HG03558 (cell line): ENCODE results near the gene PRR33.
"Not testable (repeated sequence)": the region's sequence is repeated elsewhere in the genome, so short reads cannot be mapped to it uniquely, and the experiment has no call there.

Experiments
- ATAC-seq: cut with Tn5 transposase; IDR thresholded peaks from one replicate; pipeline ENCODE4 v1.9.1; 2021; ENCODE audit warnings: moderate number of reproducible peaks; ENCODE audit not compliant: unreplicated experiment; ENCODE audit errors: extremely low read depth

PRR33 gene

GRCh38 chr11:1891831-1892115 is at the start of gene PRR33:
Gene PRR33 (minus strand): TSS chr11:1891895. CDS start chr11:1890584, 1,311 bp downstream.
- ATAC-seq = no peak

DNA sequence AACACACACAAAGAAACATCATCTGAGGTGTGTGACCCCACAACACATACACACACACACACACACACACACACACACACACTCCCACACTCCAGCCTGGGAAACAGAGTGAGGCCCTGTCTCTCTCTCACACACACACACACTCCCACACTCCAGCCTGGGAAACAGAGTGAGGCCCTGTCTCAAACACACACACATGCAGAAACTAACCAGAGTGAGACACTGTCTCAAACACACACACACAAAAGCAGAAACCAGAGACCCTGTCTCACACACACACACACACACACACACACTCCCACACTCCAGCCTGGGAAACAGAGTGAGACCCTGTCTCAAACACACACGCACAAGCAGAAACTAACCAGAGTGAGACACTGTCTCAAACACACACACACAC is 48.1 kb upstream of the PRR33 start:
- not testable (repeated sequence) for ATAC-seq

DNA sequence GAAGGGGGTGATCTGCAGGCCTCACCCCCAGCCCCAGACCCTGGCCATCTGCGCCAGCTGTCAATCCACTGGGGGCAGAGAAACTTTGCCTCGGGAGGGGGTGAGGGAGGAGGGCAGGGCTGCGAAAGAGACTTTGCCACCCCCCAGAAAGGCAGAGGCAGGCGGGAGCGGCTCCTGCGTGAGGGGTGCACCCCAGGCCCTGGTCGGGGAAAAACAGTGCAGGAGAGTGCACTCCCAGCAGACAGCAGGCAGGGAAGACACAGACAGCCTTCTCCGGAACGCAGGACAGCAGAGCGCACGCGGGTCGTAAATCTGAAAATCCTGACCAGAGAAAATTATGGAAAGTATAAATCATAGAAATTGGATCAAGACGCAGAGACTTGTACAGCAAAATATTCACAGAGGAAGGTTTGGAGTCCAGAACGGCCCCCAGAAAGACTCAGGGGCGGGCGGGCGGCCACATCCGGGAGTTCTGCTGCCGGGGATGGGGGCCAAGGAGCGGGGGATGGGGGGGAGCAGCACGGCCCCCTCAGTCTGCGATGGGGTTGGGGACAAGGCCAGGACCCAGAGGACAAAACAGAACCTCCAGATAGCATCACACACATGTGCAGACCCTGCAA is 47.4 kb upstream of the PRR33 start:
- ATAC-seq = no peak

DNA sequence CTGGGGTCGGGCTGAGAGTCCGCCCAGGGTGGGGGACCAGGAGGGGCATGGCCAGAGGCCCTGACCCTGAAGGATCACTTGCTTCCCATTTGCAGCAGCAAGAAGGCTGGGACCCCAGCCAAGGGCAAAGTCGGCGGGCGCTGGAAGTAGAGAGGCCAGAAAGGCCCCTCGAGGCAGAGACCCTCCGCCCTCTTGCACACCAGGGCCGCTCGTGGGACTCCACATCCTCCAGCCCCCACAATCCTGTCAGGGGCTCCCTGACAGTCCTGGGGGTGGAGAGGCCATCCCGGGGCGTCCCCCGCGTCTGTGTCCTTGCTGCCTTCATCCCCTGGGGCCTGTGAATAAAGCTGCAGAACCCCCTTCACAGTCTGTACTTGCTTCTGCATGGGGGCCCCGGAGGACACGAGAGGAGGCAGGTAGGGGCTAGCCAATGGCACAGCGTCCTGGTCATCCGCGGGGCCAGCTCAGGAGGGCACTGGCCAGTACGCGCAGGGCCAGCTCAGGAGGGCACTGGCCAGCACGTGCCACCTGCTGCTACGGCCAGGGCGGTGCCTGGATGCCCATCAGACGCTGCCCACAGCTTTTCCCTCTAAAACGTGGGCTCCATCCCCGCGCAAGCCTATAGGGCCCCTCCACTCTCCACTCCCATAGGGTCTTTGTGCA is 46.8 kb upstream of the PRR33 start:
- ATAC-seq = no peak

- ATAC-seq = no peak
Observed at GRCh38 chr11:1937616-1938342, 46.1 kb upstream of the PRR33 start.

DNA sequence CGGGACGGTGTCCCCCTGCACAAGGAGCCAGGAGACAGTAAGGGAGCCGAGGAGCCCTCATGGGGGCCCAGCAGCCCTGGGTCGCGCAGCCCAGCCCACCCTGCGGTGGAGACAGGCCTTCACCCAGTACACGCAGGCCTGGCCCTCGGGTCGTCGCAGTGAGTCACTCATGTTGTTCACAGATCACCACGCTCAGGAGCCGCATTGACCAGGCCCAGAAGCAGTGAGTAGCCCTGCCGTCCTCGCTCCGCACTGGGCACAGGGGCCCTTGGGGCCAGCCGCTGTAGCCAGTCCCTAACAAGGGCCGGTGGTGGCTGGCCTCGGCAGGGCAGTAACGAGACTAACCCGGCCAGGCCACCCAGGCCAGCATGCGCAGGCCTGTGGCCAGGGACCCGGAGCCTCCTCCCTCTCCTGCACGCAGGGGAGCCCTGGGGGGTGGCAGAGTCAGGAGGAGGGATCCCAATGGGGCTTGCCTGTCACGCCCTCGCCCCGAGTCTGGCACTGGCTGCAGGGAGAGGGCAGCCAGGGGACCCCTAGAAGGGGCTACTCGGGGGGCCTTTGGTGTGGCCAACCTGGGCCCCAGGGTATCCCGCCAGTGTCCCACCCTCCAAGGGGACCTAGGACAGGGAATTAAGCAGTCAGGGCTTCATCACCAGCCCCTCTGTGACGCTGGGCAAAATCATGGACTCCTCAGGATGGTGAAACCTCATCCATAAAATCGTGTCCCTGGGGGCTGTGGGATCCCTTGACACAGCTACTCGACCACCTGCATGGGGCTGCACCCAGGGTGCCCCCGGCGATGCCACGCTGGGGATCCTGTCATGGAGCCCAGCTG is 45.3 kb upstream of the PRR33 start:
- ATAC-seq = no peak

GRCh38 chr11:1936072-1936780 is 44.5 kb upstream of the PRR33 start:
- no peak for ATAC-seq

DNA sequence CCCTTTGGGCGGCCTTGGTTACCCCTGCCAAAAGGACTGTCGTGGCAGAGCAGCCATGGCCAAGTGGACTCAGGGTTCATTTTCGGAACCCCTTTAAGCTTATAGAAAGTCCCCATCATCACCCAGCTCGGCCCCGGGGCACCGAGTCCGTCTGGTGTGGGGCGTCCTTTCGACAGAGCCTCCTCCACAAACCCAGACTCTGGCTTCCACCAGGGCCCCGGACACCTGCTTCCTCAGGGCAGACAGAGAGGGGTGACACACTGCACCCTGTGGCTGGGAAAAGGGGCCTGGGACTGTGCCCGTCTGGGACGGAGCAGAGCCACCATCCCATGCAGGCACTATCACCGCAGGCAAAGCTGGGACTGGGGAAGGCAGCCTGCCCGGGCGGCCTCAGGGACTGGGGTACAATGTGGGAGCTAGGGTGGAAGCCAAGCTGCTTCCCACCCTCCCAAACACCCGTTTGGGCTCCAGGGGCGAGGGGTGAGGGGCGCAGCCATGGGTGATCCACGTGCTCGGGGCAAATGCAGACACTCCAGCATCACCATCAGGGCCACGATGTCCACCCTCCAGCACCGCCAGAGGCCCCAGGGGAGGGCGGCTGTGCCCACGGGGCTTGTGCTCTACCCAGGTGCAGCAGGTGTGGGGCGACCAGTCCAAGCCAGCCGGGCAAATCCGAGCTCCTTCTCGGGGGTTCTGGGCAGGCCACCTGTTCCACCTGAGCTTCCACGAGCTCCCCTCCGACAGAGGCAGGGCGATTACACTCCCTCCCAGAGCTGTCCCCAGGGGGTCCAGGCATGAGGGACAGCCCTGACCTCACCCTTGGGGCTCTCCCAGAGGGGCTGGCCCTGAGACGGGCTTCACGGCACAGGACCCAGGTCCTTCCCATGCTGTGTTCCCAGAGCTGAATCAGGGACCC is 43.7 kb upstream of the PRR33 start:
- no peak for ATAC-seq

DNA sequence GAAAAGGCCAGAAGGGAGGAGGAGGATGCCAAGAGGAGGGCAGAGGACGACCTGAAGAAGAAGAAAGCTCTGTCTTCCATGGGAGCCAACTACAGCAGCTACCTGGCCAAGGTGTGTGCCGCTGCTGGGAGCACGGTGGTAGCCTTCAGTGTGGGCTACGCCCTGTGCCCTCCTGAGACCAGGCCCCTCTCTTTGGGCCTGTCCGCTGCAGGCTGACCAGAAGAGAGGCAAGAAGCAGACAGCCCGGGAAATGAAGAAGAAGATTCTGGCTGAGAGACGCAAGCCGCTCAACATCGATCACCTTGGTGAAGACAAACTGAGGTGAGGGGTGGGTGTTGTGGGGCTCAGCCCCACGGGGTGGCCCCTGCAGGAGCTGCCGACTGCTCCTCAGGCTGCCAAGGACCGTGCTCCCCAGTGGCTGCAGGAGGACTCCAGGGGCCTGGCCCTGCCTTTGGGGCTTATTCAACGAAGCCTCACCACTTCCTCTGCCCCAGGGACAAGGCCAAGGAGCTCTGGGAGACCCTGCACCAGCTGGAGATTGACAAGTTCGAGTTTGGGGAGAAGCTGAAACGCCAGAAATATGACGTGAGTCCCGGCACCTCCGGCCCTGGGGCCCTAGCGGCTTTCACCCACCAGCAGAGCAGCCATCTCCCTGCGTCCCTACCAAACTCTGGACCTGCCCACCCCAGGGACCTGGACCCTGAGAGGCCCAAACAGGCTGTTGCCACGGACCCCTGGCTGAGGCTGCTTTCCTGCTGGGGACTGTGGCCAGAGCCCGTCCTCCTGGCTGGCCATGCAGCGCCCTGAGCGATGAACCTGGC is 42.9 kb upstream of the PRR33 start:
- no peak for ATAC-seq

DNA sequence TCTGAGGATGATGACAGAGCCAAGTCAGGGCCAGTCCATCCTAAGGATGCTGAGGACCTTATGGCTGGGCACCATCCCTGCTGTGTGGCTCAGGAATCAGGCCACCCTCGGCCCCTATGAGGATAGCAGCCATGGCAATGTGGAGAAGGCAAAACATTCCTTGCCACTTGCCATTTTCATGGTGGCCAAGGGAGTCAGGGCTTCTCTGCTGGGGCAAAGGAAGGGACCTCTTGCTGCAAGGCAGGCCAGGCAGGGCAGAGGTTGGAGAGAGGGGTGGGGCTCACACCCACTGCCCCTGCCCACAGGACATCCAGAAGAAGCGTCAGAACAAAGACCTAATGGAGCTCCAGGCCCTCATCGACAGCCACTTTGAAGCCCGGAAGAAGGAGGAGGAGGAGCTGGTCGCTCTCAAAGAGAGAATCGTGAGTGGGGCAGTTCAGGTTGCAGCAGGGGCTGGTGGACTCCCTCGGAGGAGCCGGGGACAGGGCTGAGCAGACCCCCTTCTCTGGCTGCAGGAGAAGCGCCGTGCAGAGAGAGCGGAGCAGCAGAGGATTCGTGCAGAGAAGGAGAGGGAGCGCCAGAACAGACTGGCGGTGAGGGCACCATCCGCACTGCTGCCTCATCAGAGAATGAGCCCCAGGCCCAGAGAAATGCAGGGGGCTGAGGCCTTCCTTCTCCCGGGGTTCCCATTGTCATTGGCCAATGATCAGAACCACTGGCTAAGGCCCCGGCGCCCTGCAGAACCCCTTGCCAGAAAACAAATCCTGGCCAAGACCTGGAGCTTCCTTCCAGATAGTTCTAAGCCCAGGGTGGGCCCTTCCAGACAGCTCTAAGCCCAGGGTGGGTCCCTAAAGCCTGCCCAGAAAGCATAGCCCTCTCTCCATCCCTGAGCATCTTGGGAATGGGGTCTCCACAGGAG is 42.0 kb upstream of the PRR33 start:
- ATAC-seq = no peak

GRCh38 chr11:1932681-1933080 is 41.0 kb upstream of the PRR33 start:
- no peak for ATAC-seq

- no peak for ATAC-seq
Observed at GRCh38 chr11:1932105-1932480, 40.4 kb upstream of the PRR33 start.

GRCh38 chr11:1931341-1932104 is 39.8 kb upstream of the PRR33 start:
- ATAC-seq = no peak

DNA sequence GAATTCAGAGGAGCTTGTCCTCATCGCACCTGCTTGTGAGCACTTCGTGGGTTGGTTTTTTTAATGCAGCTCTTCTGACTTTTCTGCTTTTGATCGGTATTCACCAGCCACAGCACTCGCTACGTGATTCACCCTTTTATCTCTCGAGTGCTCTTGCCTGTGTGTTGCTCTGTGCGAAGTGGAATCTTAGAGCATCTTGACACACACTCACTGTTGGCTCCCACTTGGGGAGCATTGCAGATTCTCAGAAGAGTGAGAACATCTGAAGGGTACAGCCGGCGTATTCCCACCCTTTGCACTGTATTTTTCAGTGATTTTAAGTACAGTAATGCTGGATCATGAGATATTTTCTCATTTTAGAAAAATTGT is 38.8 kb upstream of the PRR33 start:
- ATAC-seq = no peak

GRCh38 chr11:1929621-1930461 is 38.1 kb upstream of the PRR33 start:
- ATAC-seq = no peak
